ENCODE results near the gene MAPKAP1.

The MAPKAP1 gene

GRCh38 chr9:125447202-125447802, 259.7 kb downstream of the MAPKAP1 start:
- H3K4me1 Mint-ChIP-seq (ENCODE audit: low read depth) = peaks cover 17% of the 10 kb centered on the region
- no peaks in the 10 kb centered on the region for H3K9me3 Mint-ChIP-seq
- H3K27ac Mint-ChIP-seq = no peak overlapping the region
- no peak overlapping the region for H3K4me3 Mint-ChIP-seq
- peaks cover 31% of the 10 kb centered on the region for H3K36me3 Mint-ChIP-seq (ENCODE audit: low read depth)
- no peaks in the 10 kb centered on the region for H3K27me3 Mint-ChIP-seq

- H3K27ac Mint-ChIP-seq = no peak overlapping the region
- H3K4me3 Mint-ChIP-seq = no peak overlapping the region
- peaks cover 17% of the 10 kb centered on the region for H3K4me1 Mint-ChIP-seq (ENCODE audit: low read depth)
- H3K36me3 Mint-ChIP-seq (ENCODE audit: low read depth) = peaks cover 32% of the 10 kb centered on the region
- no peaks in the 10 kb centered on the region for H3K9me3 Mint-ChIP-seq
- H3K27me3 Mint-ChIP-seq = no peaks in the 10 kb centered on the region
These were observed 260.4 kb downstream of the MAPKAP1 start for GRCh38 chr9:125446561-125447094.

- peaks cover 30% of the 10 kb centered on the region for H3K36me3 Mint-ChIP-seq (ENCODE audit: low read depth)
- peaks cover 17% of the 10 kb centered on the region for H3K4me1 Mint-ChIP-seq (ENCODE audit: low read depth)
- H3K4me3 Mint-ChIP-seq = no peak overlapping the region
- H3K9me3 Mint-ChIP-seq = no peaks in the 10 kb centered on the region
- no peaks in the 10 kb centered on the region for H3K27me3 Mint-ChIP-seq
- no peak overlapping the region for H3K27ac Mint-ChIP-seq
These were observed 262.0 kb downstream of the MAPKAP1 start for GRCh38 chr9:125444956-125445506.

GRCh38 chr9:125444166-125444565, 262.8 kb downstream of the MAPKAP1 start:
- no peak overlapping the region for H3K4me3 Mint-ChIP-seq
- no peak overlapping the region for H3K27ac Mint-ChIP-seq
- H3K9me3 Mint-ChIP-seq = no peaks in the 10 kb centered on the region
- peaks cover 35% of the 10 kb centered on the region for H3K36me3 Mint-ChIP-seq (ENCODE audit: low read depth)
- H3K4me1 Mint-ChIP-seq (ENCODE audit: low read depth) = peaks cover 17% of the 10 kb centered on the region
- no peaks in the 10 kb centered on the region for H3K27me3 Mint-ChIP-seq

- no peak overlapping the region for H3K27ac Mint-ChIP-seq
- H3K4me3 Mint-ChIP-seq = no peak overlapping the region
- no peaks in the 10 kb centered on the region for H3K9me3 Mint-ChIP-seq
- H3K27me3 Mint-ChIP-seq = no peaks in the 10 kb centered on the region
- H3K36me3 Mint-ChIP-seq (ENCODE audit: low read depth) = peaks cover 35% of the 10 kb centered on the region
- peaks cover 16% of the 10 kb centered on the region for H3K4me1 Mint-ChIP-seq (ENCODE audit: low read depth)
These were observed 263.6 kb downstream of the MAPKAP1 start for GRCh38 chr9:125443367-125443766.

- Mint-ChIP-seq H3K27me3 (no peaks in the 10 kb centered on the region), H3K27ac (no peak overlapping the region), H3K4me3 (no peak overlapping the region), H3K4me1 (ENCODE audit: low read depth) (peaks cover 7% of the 10 kb centered on the region), H3K36me3 (ENCODE audit: low read depth) (peaks cover 37% of the 10 kb centered on the region), H3K9me3 (no peaks in the 10 kb centered on the region)
These were observed 264.6 kb downstream of the MAPKAP1 start for GRCh38 chr9:125442452-125442851.

- Mint-ChIP-seq H3K4me1 (ENCODE audit: low read depth) (no peaks in the 10 kb centered on the region), H3K27ac (no peak overlapping the region), H3K27me3 (no peaks in the 10 kb centered on the region), H3K4me3 (no peak overlapping the region), H3K36me3 (ENCODE audit: low read depth) (peaks cover 39% of the 10 kb centered on the region), H3K9me3 (no peaks in the 10 kb centered on the region)
These were observed 266.6 kb downstream of the MAPKAP1 start for GRCh38 chr9:125440411-125440810.

- H3K9me3 Mint-ChIP-seq = no peaks in the 10 kb centered on the region
- no peak overlapping the region for H3K27ac Mint-ChIP-seq
- H3K4me1 Mint-ChIP-seq (ENCODE audit: low read depth) = no peaks in the 10 kb centered on the region
These were observed 267.4 kb downstream of the MAPKAP1 start for GRCh38 chr9:125439434-125440272.

GRCh38 chr9:125438506-125439433, 268.2 kb downstream of the MAPKAP1 start:
- no peaks in the 10 kb centered on the region for H3K27me3 Mint-ChIP-seq
- no peaks in the 10 kb centered on the region for H3K9me3 Mint-ChIP-seq
- H3K27ac Mint-ChIP-seq = no peak overlapping the region
- H3K36me3 Mint-ChIP-seq (ENCODE audit: low read depth) = peaks cover 30% of the 10 kb centered on the region
- H3K4me1 Mint-ChIP-seq (ENCODE audit: low read depth) = no peaks in the 10 kb centered on the region
- no peak overlapping the region for H3K4me3 Mint-ChIP-seq

More at GRCh38 chr9:125439434-125440272, 267.4 kb downstream of the MAPKAP1 start:
- Mint-ChIP-seq H3K27me3 (no peaks in the 10 kb centered on the region), H3K4me3 (no peak overlapping the region), H3K36me3 (ENCODE audit: low read depth) (peaks cover 39% of the 10 kb centered on the region)

GRCh38 chr9:125437771-125438221, 269.2 kb downstream of the MAPKAP1 start:
- Mint-ChIP-seq H3K36me3 (ENCODE audit: low read depth) (peaks cover 27% of the 10 kb centered on the region), H3K27me3 (no peaks in the 10 kb centered on the region), H3K9me3 (no peaks in the 10 kb centered on the region), H3K27ac (no peak overlapping the region), H3K4me3 (no peak overlapping the region), H3K4me1 (ENCODE audit: low read depth) (no peaks in the 10 kb centered on the region)

- no peak overlapping the region for H3K27ac Mint-ChIP-seq
- H3K4me3 Mint-ChIP-seq = no peak overlapping the region
- no peaks in the 10 kb centered on the region for H3K9me3 Mint-ChIP-seq
- no peaks in the 10 kb centered on the region for H3K4me1 Mint-ChIP-seq (ENCODE audit: low read depth)
- peaks cover 20% of the 10 kb centered on the region for H3K36me3 Mint-ChIP-seq (ENCODE audit: low read depth)
- H3K27me3 Mint-ChIP-seq = no peaks in the 10 kb centered on the region
These were observed 270.2 kb downstream of the MAPKAP1 start for GRCh38 chr9:125436613-125437443.

- Mint-ChIP-seq H3K4me3 (no peak overlapping the region), H3K27ac (no peak overlapping the region), H3K27me3 (no peaks in the 10 kb centered on the region), H3K36me3 (ENCODE audit: low read depth) (peaks cover 20% of the 10 kb centered on the region), H3K9me3 (no peaks in the 10 kb centered on the region), H3K4me1 (ENCODE audit: low read depth) (no peaks in the 10 kb centered on the region)
These were observed 271.0 kb downstream of the MAPKAP1 start for GRCh38 chr9:125435776-125436612.

Data from stimulated activated naive CD8-positive, alpha-beta T cell treated with anti-CD3 and anti-CD28 coated beads, Interleukin-15, Interleukin-2, amounts not matched to agents 100 ng/mL and 50 ng/mL, for 24 hours (primary cell).